ENCODE data around the gene R3HDM2.

DNA sequence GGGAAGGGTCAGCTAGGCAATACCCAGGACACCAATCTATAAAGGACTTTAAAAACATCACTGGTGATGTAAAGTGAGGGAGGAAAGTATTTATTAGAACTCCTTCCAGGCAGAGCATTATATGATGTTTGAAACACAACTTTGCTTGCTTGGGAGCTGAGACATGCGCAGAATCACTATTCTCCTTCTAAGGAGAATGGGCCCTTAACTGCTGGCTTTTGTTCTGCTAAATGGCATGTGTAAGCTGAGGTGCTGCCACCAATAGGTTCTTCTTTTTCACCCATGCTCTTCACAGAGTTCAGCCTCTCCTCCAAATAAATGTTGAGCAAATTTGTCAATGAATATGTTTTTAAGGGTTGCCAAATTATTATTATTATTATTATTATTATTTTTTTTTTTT lies 183.8 kb downstream of the R3HDM2 start:
- TF ChIP-seq, protein P1, sequence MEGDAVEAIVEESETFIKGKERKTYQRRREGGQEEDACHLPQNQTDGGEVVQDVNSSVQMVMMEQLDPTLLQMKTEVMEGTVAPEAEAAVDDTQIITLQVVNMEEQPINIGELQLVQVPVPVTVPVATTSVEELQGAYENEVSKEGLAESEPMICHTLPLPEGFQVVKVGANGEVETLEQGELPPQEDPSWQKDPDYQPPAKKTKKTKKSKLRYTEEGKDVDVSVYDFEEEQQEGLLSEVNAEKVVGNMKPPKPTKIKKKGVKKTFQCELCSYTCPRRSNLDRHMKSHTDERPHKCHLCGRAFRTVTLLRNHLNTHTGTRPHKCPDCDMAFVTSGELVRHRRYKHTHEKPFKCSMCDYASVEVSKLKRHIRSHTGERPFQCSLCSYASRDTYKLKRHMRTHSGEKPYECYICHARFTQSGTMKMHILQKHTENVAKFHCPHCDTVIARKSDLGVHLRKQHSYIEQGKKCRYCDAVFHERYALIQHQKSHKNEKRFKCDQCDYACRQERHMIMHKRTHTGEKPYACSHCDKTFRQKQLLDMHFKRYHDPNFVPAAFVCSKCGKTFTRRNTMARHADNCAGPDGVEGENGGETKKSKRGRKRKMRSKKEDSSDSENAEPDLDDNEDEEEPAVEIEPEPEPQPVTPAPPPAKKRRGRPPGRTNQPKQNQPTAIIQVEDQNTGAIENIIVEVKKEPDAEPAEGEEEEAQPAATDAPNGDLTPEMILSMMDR (IDR thresholded peaks at IDR 0.05 in 8 of 11, conservative IDR thresholded peaks at IDR 0.05 in 3 of 11): no peak
- TF ChIP-seq POLR2AphosphoS5 (IDR thresholded peaks at IDR 0.05): no peak
- no peak for TF ChIP-seq POLR2A (IDR thresholded peaks at IDR 0.05)
